ENCODE results near the gene PTPRN2. TPM values are rescaled to one million over a fixed set of nuclear protein-coding genes. Genes with fewer than 3 reads are reported as not detected.

PTPRN2 gene
- total and polyA plus RNA-seq, 9 of the 15 experiments (the other 6 are each of a cell fraction or from before 2014, with no cell fraction given): not detected

GRCh38 chr7:157620616-157621015 is 967.0 kb downstream of the PTPRN2 start:
- Histone ChIP-seq H3K4me3 (no peak overlapping the region), H3K27ac (ENCODE audit: extremely low read depth, low read depth, low read length) (no peak overlapping the region), H3K79me2 (ENCODE audit: control insufficient read depth, insufficient read depth, low read length) (no peaks in the 10 kb centered on the region), H3K9ac (ENCODE audit: insufficient read depth in 1 of 2, low read depth in 2 of 2, low read length in 2 of 2) (no peak overlapping the region), H3K27me3 (ENCODE audit: control insufficient read depth in 2 of 2, insufficient read depth in 2 of 2, low read length in 2 of 2) (peaks cover 69 to 78% of the 10 kb centered on the region in 2 experiments), H2AFZ (ENCODE audit: low read depth, low read length) (no peak overlapping the region), H3K36me3 (ENCODE audit: control insufficient read depth, insufficient read depth, low read length) (no peaks in the 10 kb centered on the region), H3K9me1 (ENCODE audit: control insufficient read depth, insufficient read depth, low read length) (peaks cover 6% of the 10 kb centered on the region), H3K4me2 (ENCODE audit: insufficient read depth, low read length) (no peak overlapping the region), H3K9me3 (replicated peaks; ENCODE audit: control insufficient read depth, insufficient read depth, low read depth, low read length) (no peaks in the 10 kb centered on the region), H3K4me1 (replicated peaks in 1 of 2; ENCODE audit: control insufficient read depth in 2 of 2, insufficient read depth in 2 of 2, low read length in 2 of 2) (peaks cover 0 to 2% of the 10 kb centered on the region in 2 experiments; a peak in 1 of 5 replicates), H4K20me1 (replicated peaks; ENCODE audit: control insufficient read depth, insufficient read depth, low read length) (peaks cover 16% of the 10 kb centered on the region)
- no TSS peak for BruUV-seq (replicated peaks)
- in situ Hi-C loops (cut with MboI) (no loop called here), intact Hi-C loops (cut with micrococcal nuclease) (no loop called here)
- TF ChIP-seq SAFB (IDR thresholded peaks at IDR 0.05; ENCODE audit: borderline replicate concordance, low read depth, low read length): no peak
- no peak for TF ChIP-seq ARID3B (CRISPR knock-in tag; IDR thresholded peaks at IDR 0.05; ENCODE audit: borderline replicate concordance)
- no peak for TF ChIP-seq REST (IDR thresholded peaks at IDR 0.05; ENCODE audit: borderline replicate concordance)
- no peak for TF ChIP-seq REST (CRISPR knock-in tag; IDR thresholded peaks at IDR 0.05; ENCODE audit: low read depth)
- TF ChIP-seq NR2C1 (IDR thresholded peaks at IDR 0.05): no peak
- no peak for TF ChIP-seq NR2C1 (tag; IDR thresholded peaks at IDR 0.05)
- TF ChIP-seq FOXA1 (IDR thresholded peaks at IDR 0.05; ENCODE audit: borderline replicate concordance): no peak
- TF ChIP-seq BHLHE40 (IDR thresholded peaks at IDR 0.05; ENCODE audit: low read length): no peak
- no peak for TF ChIP-seq RHOXF2B (CRISPR knock-in tag; conservative IDR thresholded peaks at IDR 0.05)
- TF ChIP-seq ZNF212 (CRISPR knock-in tag; IDR thresholded peaks at IDR 0.05): no peak
- no peak for TF ChIP-seq NEUROD1 (IDR thresholded peaks at IDR 0.05; ENCODE audit: borderline replicate concordance, low read depth, low read length, partially characterized antibody)
- FAIRE-seq: no peak
- no peak for DNase-seq (ENCODE audit: extremely low read depth in 1 of 4, low spot score in 3 of 4)
- ChIA-PET POLR2A (interaction anchor here (0.5 to 0.6 kb wide), 2 partner anchors 97 to 116 kb away, joined by 3 read pairs; no protein-coding TSS in a partner anchor), CTCF (ENCODE audit: low intra/inter-chr PET ratio) (no interaction called here)
- ATAC-seq: no peak
- WGBS (ENCODE audit: insufficient coverage, low coverage, missing lambda C conversion rate): 0% methylated on average over 10 of the region's 11 CpGs
